HPDE6-E6E7 (cell line): ENCODE measurements around the gene OR52K1.
"Not testable (repeated sequence)": the region's sequence is repeated elsewhere in the genome, so short reads cannot be mapped to it uniquely, and the experiment has no call there.

ENCODE experiments used
- DNase-seq: peaks from one replicate; pipeline ENCODE4 v3.0.0; 2011; ENCODE audit warnings: missing footprints; ENCODE audit errors: extremely low spot score

The OR52K1 gene

GRCh38 chr11:4482445-4482844 lies at the start of gene OR52K1:
Gene OR52K1 (plus strand): TSS chr11:4482646. CDS start chr11:4488901, 6,255 bp downstream.
- no peak for DNase-seq

GRCh38 chr11:4433856-4434255 lies 48.6 kb upstream of the OR52K1 start:
- DNase-seq, result no peak

- DNase-seq, result no peak
Observed at GRCh38 chr11:4436411-4436810, 46.0 kb upstream of the OR52K1 start.

DNA sequence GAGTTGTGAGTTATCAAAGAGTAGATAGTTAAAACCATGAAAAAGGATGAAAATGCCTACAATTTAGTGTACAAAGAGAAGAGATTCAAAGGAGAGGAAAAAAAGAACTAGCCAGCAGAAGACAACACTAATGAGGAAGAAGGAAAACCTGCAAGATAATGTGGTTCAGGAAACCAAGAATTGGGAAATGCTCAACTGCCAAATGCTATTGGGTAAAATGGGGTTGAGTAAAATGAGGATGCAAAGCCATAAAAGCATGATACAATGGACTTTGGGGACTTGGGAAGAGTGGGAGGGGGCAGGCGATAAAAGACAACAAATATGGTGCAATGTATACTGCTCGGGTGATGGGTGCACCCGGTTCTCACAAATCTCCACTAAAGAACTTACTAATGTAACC lies 40.9 kb upstream of the OR52K1 start:
- DNase-seq, result no peak

DNA sequence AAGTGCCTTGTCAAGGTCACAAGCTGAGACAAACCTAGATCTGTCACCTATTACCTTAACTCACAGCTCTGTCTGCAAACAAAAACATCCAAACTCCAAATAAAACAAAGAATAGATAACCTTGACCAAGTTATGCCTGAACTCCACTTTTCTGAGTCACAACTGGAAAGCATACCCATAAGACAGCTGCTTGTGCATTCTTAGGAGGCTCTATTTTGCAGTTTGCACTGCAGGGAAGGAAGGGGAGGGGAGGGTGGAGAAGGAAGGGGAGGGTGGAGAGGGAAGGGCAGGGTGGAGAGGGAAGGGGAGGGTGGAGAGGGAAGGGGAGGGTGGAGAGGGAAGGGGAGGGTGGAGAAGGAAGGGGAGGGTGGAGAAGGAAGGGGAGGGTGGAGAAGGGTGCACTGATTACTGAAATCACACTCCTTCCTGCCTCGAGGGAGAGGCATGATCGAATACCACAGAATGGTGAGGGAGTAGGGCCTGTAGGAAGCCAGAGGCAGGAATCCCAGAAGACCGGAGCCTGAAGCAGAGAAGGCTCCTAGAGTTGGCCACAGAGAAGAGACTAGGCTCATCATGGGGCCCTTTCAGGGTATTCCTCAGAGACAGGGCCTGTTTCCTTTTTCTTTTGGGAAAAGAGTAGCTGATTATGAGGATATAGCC lies 39.1 kb upstream of the OR52K1 start:
- DNase-seq, result no peak

DNA sequence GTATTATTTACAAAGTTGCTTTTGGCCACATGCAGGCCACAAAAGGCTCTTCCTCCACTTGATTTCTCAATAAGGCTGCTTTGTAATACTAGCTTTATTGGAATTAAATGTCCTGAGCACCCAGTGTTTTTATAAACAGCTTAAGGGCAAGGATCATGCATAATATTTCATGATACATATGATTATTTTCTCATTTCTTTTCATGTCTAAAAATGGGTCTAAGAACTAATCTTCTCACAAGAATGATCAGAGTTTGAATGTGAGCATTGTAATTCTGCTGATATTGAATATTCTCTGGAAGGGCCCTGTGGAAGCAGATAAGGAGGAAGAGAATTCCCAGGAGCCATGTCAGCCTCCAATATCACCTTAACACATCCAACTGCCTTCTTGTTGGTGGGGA lies 33.5 kb upstream of the OR52K1 start, which contains the start of gene OR52K2:
Gene OR52K2, plus strand, starts transcription at position 301 of the 400 bp plus-strand sequence. Its CDS starts 45 bp downstream, at position 346.
- DNase-seq, result no peak

DNA sequence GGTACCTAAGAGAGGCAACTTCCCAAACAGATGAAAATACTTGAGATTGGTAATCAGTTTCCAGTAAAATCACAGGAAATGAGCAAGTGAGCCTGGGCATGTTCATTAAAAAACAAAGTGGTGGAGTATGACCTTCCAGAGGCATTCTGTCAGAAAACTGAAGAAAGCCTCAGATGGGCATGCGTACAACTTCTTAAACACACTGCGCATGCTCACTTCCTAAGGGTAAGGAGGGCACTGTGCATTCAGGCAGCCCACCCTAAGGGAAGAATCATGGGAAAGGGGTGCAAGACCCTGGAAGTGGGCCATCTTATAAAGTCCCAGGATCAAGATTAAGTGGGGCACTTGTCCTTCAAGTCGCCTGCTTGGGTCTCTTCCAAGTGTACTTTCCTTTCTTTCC lies 29.3 kb upstream of the OR52K1 start:
- no peak for DNase-seq

GRCh38 chr11:4454021-4454420 lies 28.4 kb upstream of the OR52K1 start:
- DNase-seq, result peak; percentile 5

GRCh38 chr11:4455419-4455818 lies 27.0 kb upstream of the OR52K1 start:
- no peak for DNase-seq

DNA sequence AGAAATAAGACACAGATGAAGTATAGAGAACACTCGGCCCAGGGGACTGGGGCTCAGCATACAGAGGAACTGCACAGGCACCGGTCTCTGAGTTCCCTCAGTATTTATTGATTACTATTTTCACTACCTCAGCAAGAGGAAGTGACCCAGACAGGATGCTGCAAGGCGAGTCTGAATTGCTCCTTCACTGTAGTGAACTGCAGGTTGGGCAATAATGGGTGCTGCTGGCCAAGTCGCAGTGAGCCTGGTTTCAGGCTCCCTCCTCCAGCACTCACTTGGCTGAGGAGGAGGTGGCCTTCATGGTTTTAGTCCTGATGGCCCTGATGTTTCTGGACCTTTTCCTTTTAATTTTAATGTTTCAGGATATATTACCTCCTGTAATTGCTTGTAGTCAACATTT lies 22.9 kb upstream of the OR52K1 start:
- DNase-seq, result no peak

- DNase-seq, result no peak
Observed at GRCh38 chr11:4460151-4460550, 22.3 kb upstream of the OR52K1 start.

DNA sequence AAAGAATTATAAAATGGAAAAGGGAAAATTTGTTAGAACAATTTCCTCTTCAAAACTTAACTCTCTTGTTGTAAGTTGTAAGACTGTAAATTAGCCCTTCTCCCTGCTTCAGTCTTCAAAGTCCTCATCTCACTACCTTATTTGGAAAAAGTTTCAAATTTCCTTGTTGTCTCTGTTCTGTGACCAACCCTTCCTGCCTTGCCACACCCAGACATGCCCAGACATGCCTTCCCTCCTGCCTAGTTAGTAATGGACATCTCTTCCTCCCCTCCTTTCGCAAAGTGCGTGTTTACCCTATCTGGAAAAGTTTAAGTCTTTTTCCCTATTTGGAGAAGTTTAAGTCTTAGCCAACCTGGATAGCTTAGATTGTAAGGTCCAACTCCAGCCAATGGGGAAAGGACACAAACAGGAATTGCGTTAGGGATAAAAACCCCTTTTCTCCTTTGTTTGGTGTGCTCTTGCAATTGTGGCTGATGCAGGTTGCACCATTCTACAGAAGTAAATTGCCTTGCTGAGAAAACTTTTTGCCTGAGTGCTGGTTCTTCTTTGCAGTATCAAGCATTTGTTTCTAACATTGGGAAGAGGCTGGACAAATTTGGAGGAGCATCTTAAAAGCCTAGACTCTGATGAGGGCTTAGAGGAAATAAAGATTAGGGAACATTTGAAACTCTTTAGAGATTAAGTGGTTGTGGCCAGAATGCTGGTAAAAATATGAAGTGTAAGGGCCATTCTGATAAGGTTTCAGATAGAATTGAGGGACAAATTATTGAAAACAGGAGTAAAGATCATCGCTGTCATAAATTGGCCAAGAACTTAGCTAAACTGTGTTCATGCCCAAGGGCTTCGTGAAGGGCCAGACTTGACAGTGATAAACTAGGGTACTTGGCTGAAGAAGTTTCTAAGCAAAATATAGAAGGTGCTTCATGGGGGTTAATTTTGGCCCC lies 18.0 kb upstream of the OR52K1 start:
- no peak for DNase-seq

DNA sequence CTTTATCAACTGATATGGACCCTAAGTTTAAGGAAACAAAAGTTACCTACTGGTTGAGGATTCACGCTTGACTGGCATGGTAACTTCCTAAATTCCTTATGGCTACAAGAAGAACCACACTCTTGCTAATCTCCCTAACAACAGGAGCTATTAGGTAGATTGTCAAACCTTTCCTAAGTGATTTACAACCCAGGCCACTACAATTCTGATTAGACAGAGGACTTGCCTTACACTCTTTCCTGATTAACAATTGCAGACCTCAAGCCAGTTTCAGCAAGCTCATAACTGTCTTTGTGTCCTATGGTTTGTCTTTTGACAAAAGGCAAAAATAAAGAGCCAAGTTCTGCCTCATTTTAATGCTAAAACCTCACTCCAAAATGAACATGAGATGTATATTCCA lies 17.0 kb upstream of the OR52K1 start:
- DNase-seq, result no peak

DNA sequence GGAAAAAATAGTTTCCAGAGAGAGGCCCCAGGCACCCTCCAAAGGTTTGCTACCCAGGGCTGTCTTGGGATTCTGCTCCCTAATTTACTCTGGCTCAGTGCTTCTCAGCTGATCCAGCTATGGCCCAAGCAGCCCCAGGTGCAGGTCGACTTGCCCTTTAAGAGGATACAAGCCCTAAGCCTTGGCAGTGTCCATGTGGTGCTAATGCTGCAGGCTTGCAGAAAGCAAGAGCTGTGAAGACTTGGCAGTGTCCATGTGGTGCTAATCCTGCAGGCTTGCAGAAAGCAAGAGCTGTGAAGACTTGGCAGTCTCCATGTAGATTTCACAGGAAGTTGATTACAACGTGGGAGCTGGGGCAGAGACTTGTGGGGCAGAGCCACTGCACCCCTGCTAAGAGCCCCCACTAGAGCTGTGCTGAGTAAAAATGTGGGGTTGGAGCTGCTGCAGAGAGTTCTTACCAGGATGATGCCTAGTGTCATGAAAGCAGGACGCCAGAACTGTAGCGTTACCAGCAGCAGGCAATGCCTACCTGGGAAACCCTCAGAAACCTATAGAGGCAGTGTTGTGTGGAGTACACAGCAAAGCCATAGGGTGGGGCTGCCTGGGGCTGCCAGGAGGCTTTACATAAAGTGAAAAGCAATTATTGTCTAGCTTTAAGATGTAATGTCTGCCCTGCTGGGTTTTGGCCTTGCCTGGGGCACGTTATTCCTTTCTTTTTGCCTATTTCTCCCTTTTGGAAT lies 16.1 kb upstream of the OR52K1 start:
- DNase-seq, result no peak

DNA sequence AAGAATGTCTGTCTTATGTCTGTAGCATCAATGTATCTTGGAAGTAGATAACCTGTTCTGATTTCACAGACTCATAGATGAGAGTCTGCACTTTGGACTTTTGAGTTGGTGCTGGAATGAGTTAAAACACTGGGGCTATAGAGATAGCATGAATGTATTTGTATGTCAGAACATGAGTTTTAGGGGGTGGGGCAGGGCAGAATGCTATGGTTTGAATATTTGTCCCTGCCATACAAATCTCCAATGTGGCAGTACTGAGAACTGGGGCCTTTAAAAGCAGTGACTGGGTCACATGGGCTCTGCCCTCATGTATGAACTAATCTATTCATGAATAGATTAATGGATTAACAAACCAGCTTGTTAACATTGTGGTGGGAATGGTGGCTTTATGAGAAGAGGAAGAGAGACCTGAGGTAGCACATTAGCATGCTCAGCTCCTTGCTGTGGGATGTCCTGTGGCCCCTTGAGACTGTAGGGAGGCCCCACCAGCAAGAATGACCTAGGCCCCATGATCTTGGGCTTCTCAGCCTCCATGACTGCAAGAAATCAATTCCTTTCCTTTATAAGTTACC lies 15.5 kb upstream of the OR52K1 start:
- DNase-seq, result no peak

- no peak for DNase-seq
Observed at GRCh38 chr11:4467811-4468606, 14.4 kb upstream of the OR52K1 start.

GRCh38 chr11:4479644-4480043 lies 2.8 kb upstream of the OR52K1 start:
- DNase-seq, result no peak

GRCh38 chr11:4480577-4481239 lies 1.7 kb upstream of the OR52K1 start:
- peak; percentile 8 for DNase-seq

- DNase-seq, result no peak
Observed at GRCh38 chr11:4481240-4481582, 1.2 kb upstream of the OR52K1 start.

DNA sequence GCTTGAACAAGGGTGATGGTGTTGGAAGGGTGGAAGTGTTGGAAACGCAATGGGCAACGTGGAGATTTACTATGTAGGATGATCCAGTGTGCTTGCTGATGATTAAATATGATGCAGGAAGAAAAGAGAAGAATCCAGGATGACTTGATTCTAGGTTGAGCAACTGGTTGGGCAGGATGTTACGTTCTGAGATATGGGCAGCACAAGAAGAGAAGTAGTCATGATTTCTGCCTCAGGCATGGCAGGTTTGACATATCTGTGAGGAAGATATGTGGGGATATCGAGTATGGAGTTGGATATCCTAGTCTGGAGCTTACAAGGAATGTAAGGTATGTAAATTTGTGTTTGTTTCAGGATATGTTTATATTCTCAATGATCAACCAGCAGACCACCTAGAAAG lies 1.9 kb downstream of the OR52K1 start:
- DNase-seq, result no peak

- DNase-seq, result not testable (repeated sequence)
Observed at GRCh38 chr11:4491405-4491804, 9.0 kb downstream of the OR52K1 start.
